Erythroblast (primary cell): ENCODE data around the gene SMIM13.

Source experiments
- GATA1 ChIP-seq: IDR thresholded peaks from 2 replicates; pipeline ENCODE4 v1.6.1; 2011; ENCODE audit warnings: low read depth, mild to moderate bottlenecking, control low read depth, low read length, moderate library complexity
- POLR2A ChIP-seq: IDR thresholded peaks from 2 replicates; pipeline ENCODE4 v1.6.1; 2011; ENCODE audit warnings: mild to moderate bottlenecking, low read length

- TF ChIP-seq POLR2A (no peak), GATA1 (no peak)
Measured at GRCh38 chr6:11130605-11131004, 37.0 kb downstream of the SMIM13 start.
